ENCODE measurements around the gene STIM1. TPM values are rescaled to one million over a fixed set of nuclear protein-coding genes. Genes with fewer than 3 reads are reported as not detected.
A peak's percentile ranks its signal among the peaks of the same experiment; 100 is the strongest.

Gene STIM1
- total and polyA plus RNA-seq, 7 donors, result 5.3 to 44.8 (median 29.3) TPM

DNA sequence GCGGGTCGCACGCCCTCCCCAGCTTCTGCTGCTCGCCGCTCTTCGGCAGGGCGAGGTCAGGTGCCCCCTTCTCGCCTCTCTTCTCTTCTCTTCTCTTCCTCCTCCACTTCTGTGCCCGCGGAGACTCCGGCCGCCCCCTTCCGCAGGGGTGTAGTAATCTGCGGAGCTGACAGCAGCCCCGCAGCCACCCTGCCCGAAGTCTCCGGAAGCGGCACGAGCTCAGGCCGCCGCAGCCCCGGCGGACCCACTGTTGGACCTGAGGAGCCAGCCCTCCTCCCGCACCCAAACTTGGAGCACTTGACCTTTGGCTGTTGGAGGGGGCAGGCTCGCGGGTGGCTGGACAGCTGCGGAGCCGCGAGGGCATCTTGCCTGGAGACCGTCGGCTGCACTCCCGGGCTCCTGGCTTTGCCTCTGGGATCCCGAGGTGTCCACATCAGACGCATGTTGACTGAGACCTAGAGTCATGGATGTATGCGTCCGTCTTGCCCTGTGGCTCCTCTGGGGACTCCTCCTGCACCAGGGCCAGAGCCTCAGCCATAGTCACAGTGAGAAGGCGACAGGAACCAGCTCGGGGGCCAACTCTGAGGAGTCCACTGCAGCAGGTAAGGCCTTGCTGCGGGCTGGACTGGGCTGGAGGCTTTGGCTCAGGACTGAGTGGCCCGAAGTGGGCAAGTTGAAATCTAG, 486 bp downstream of the STIM1 start:
- peak overlapping the region; percentile 83 to 95 (median 92) for H3K4me3 ChIP-seq
- WGBS, 2 donors, result 2% methylated on average over 40 of the region's 40 CpGs
- TF ChIP-seq POLR2A (IDR thresholded peaks at IDR 0.05) (no peak), EP300 (IDR thresholded peaks at IDR 0.05) (no peak), CTCF (IDR thresholded peaks at IDR 0.05) (no peak), POLR2AphosphoS5 (IDR thresholded peaks at IDR 0.05) (no peak)
- intact Hi-C loops (cut with DNase I), result loop anchor here (1.0 to 5.0 kb wide), 2 partner anchors 91 to 216 kb away; no protein-coding TSS in a partner anchor
- H3K27ac ChIP-seq, result peak overlapping the region; percentile 91 to 100 (median 99)
- no peaks in the 10 kb centered on the region for H3K9me3 ChIP-seq
- H3K27me3 ChIP-seq, result no peaks in the 10 kb centered on the region
- H3K4me1 ChIP-seq, result peaks cover 0 to 58% (median 52%) of the 10 kb centered on the region in 4 donors
- peak; percentile 79 for DNase-seq
- no peaks in the 10 kb centered on the region for H3K36me3 ChIP-seq

GRCh38 chr11:3856856-3857553, 1.5 kb downstream of the STIM1 start:
- no peaks in the 10 kb centered on the region for H3K9me3 ChIP-seq
- H3K4me1 ChIP-seq, result peaks cover 0 to 65% (median 55%) of the 10 kb centered on the region in 4 donors
- intact Hi-C loops (cut with DNase I), result loop anchor here (5.0 kb wide), 1 partner anchor 90 kb away; no protein-coding TSS in a partner anchor
- H3K27me3 ChIP-seq, result no peaks in the 10 kb centered on the region
- H3K27ac ChIP-seq, result peak overlapping the region; percentile 91 to 100 (median 99)
- no peak for DNase-seq
- H3K36me3 ChIP-seq, result no peaks in the 10 kb centered on the region
- WGBS, 2 donors, result 56 to 64% methylated on average over 5 of the region's 5 CpGs
- TF ChIP-seq POLR2A (IDR thresholded peaks at IDR 0.05) (no peak), EP300 (IDR thresholded peaks at IDR 0.05) (no peak), CTCF (IDR thresholded peaks at IDR 0.05) (no peak), POLR2AphosphoS5 (IDR thresholded peaks at IDR 0.05) (no peak)
- H3K4me3 ChIP-seq, result peak overlapping the region; percentile 83 to 95 (median 92)

DNA sequence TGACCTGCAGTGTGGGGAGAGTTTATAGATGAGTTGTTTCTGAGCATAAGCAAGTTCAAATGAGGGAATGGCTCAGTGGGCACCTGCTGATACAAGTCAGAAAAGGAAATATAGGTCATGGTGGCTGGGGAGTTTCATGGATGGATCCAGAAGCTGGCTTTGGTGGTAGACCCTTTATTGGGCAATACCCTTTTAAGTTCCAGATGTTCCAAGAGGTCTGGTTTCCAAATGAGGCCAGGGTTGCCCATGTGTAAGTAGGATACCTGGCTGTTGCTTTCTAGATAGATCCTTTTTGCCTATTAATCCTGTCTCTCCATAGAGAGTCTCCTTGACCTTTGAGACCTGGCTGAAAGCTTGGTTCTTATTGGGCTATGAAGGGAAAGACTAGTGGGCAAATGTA, 2.2 kb downstream of the STIM1 start:
- no peaks in the 10 kb centered on the region for H3K36me3 ChIP-seq
- H3K9me3 ChIP-seq, result no peaks in the 10 kb centered on the region
- H3K27me3 ChIP-seq, result no peaks in the 10 kb centered on the region
- DNase-seq, result no peak
- H3K4me1 ChIP-seq, result peaks cover 0 to 65% (median 55%) of the 10 kb centered on the region in 4 donors
- no peak for TF ChIP-seq EP300 (IDR thresholded peaks at IDR 0.05)
- no peak for TF ChIP-seq POLR2AphosphoS5 (IDR thresholded peaks at IDR 0.05)
- TF ChIP-seq POLR2A (IDR thresholded peaks at IDR 0.05), result no peak
- TF ChIP-seq CTCF (IDR thresholded peaks at IDR 0.05), result no peak
- intact Hi-C loops (cut with DNase I), result loop anchor here (5.0 kb wide), 1 partner anchor 90 kb away; no protein-coding TSS in a partner anchor
- peak overlapping the region in 3 of 4 donors; percentile 42 to 100 (median 99) for H3K27ac ChIP-seq
- H3K4me3 ChIP-seq, result peak overlapping the region; percentile 4 to 94 (median 86)

GRCh38 chr11:3859373-3859881, 4.0 kb downstream of the STIM1 start:
- TF ChIP-seq EP300 (IDR thresholded peaks at IDR 0.05), result no peak
- no peak for TF ChIP-seq POLR2AphosphoS5 (IDR thresholded peaks at IDR 0.05)
- TF ChIP-seq POLR2A (IDR thresholded peaks at IDR 0.05), result no peak
- no peak for TF ChIP-seq CTCF (IDR thresholded peaks at IDR 0.05)
- WGBS, 2 donors, result 66 to 68% methylated on average over 4 of the region's 4 CpGs
- H3K27me3 ChIP-seq, result no peaks in the 10 kb centered on the region
- H3K4me3 ChIP-seq, result peak overlapping the region in 1 of 4 donors; percentile 15
- H3K4me1 ChIP-seq, result peaks cover 0 to 66% (median 54%) of the 10 kb centered on the region in 4 donors
- H3K36me3 ChIP-seq, result no peaks in the 10 kb centered on the region
- DNase-seq, result no peak
- H3K27ac ChIP-seq, result peak overlapping the region in 3 of 4 donors; percentile 64 to 100 (median 99)
- H3K9me3 ChIP-seq, result no peaks in the 10 kb centered on the region
- intact Hi-C loops (cut with DNase I), result loop anchor here (5.0 kb wide), 1 partner anchor 88 kb away; no protein-coding TSS in a partner anchor

Measured in sigmoid colon (tissue), 7 donors.